IPS DF 4.7 (cell line): ENCODE measurements around the gene SVIL.
"Not testable (repeated sequence)": the region's sequence is repeated elsewhere in the genome, so short reads cannot be mapped to it uniquely, and the experiment has no call there.

Experiments used
- DNase-seq: peaks from one replicate; pipeline ENCODE4 v3.0.0-alpha.2; 2013; ENCODE audit warnings: low spot score; ENCODE audit errors: extremely low read depth

The SVIL gene

DNA sequence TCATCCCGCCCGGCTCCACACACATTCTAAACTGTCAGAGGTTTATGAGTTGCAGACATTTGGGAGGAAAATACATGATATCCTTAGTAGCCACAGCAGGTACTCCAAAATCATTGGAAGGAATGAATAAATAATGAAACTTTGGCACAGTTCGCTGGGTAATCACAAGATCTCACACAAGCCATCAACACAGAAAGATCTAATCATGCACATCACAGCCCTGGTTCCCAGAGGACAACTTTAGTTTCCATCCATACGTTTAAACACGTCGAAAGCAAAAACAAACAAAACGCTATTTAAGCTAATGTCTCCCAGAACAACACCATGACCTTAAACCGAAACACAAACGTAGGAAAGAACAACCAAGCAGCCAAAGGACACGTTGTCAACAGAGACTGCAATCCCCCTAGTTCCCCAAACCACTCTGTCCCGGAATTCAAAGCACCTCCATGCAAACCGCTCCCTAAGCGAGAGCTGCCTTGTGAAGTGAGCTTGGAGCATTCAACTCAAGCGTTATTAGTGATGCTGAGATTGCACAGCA is 12.3 kb downstream of the SVIL start:
- DNase-seq, result no peak

DNA sequence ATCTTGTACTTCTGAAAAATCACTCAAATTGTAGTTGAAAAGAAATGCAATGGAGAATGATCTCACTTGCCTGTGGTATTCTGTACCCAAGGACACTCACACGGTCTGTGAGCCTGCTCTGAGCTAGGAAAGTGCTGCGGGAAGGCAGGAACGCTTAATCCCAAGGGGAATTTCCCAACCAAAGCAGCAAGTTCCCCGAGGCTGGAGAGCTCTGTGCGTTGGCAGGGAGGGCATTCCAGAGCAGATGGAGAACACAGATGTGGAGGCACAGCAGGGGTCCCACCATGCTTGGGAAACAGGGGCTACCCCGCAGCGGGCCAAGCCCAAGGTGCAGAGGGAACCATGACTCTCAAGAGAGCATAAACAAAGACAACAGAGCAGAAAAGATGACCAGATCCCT is 13.6 kb downstream of the SVIL start:
- DNase-seq, result no peak

DNA sequence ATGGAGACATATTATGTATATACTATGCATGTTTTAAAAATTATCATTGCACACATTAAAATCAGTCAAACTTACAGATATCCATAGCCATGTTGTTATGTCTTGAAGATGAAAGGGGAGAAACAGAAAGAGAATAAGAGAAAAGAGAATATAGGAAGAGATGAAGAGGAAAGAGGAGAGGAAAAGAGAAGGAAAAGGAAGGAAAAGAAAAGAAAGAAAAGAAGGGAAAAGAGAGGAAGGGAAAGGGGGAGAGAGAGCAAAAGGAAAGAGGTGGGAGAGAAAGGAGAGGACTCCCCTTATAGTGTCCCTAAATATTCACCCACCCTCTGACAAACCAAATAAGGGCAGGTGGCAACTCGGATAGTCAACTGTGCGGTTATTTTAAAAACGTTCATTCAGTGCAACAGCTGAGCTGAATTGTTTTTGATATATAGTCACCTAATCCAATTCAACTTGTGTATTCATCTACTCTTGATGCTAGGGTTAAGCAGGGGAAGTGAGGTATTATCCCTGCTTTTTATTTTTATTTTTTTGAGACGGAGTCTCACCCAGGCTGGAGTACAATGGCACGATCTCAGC is 14.6 kb downstream of the SVIL start:
- no peak for DNase-seq

DNA sequence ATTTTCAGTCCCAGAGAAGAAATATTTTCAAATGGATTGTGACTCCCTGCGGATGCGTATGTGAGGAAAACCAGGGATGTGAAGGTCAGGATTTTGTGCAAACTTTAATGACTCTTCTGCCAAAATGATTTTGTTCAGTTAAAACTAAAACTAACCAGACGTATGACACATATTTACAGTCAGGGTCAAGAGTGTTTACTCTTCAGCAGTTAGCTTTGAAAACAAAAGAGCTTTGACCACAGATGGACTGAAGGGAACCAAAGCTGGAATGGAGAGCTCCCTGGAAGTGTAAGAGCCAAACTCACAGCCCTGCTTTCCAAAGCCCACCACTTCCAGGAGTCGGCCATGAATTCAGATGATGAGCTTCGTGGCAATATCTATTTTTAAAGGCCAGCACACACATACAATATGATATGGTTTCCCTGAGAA is 15.5 kb downstream of the SVIL start:
- no peak for DNase-seq

DNA sequence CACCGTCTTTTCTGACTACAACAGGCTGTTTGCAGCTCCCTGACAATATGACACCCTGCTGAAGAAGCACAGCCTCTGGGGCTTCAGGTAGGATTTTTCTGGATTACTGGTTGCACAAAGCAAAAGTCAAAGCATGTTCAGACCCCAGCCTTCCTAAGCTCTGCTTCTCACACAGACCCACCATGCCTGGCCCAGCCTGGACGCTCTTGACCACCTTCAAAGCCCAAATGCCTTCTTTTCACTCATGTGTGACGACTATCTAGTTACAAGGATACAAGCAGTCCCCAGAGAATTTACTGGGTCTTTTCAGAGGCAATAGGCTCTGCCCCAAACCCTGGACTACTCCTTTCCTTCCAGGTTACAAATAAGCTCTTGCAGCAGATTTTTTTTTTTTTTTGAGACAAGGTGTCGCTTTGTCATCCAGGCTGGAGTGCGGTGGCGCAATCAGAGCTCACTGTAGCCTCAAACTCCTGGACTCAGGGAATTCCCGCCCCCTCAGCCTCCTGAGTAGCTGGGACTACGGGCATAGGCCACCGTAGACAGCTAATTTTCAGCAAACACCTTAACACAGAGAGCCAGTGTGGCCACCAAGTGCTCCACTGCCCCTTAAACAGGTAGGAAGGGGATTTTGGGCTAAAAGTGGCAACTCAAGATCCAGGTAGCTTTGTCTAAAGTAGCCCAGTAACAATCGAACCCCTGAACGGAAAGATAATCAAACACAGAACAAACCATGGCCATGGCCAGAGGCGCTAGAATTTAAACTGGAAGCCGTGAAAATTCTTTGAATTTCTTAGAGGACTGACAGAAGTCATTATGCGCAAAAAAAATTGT is 16.2 kb downstream of the SVIL start:
- no peak for DNase-seq

DNA sequence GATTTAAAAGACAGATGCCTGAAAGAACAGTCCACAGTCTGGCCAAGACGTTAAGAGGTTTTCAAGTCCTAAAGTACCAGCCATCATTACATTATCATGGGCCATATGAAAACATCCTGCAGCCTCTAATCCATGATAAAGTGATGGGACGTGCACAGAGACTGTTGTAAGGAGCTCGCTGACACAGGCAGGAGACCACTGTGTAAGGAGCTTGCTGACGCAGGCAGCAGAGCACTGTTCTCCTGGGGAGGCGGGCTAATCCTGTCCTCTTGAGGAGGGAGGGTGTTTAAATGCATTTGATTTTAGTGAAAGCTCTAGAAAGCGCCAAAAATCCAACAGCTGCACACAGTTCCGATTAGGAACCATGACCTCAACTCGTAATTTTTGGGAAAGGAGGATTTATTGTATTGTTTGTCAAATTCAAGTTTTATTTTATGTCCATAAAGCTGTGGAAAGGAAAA is 16.9 kb downstream of the SVIL start:
- DNase-seq, result no peak

DNA sequence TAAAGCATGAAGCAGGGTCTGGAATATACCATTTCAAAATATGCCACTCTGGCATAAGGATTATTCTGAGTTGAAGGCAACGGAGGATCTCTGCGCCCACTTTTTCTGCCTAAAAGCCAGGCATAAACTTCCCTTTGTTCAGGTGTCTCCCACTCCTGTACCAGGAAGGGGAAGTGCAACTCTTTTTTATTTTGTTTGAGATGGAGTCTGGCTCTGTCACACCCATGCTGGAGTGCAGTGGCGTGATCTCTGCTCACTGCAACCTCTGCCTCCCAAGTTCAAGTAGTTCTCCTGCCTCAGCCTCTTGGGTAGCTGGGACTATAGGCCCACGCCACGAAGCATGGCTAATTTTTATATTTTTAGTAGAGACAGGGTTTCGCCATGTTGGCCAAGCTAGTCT is 18.2 kb downstream of the SVIL start:
- DNase-seq, result no peak

DNA sequence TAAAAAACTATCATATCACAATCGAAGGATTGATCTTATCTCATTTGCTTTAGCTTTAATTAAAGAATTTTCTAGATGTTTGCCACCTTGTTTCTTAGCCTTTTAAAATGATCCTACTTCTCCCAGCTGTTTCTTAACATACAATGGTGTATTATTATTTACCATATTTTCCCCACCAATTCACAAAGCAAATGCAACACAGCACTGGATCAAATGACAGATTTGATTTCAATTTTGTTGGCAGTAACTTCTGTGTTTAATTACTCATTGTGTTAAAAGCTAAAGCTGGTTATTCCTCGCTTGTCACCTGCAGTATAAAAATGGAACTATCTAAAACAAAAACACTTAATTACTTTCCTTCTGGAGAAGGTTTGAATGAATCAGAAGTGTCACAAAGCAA is 19.6 kb downstream of the SVIL start:
- DNase-seq, result no peak

DNA sequence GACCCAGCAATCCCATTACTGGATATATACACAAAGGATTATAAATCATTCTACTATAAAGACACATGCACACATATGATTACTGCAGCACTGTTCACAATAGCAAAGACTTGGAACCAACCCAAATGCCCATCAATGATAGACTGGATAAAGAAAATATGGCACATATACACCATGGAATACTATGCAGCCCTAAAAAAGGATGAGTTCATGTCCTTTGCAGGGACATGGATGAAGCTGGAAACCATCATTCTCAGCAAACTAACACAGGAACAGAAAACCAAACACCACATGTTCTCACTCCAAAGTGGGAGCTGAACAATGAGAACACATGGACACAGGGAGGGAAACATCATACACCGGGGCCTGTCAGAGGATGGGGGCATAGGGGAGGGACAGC is 20.5 kb downstream of the SVIL start:
- not testable (repeated sequence) for DNase-seq

DNA sequence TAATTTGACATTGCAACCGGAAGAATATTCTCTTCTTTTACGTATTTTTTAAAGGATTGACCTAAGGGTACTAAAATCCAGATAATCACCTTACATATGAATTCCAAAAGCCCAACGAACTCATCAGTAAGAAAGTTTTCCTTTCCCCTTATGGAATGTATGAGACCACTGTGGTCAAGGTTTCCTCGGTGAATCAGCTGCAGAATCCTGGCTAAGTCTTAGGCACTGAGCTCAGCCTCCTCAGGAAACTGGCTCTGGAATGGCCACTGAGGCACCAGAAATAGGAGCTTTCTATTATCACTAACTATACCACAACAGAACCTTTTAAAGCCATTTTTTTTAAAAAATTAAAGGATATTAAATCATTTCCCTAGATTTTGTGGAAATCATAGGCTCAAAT is 21.0 kb downstream of the SVIL start:
- no peak for DNase-seq

DNA sequence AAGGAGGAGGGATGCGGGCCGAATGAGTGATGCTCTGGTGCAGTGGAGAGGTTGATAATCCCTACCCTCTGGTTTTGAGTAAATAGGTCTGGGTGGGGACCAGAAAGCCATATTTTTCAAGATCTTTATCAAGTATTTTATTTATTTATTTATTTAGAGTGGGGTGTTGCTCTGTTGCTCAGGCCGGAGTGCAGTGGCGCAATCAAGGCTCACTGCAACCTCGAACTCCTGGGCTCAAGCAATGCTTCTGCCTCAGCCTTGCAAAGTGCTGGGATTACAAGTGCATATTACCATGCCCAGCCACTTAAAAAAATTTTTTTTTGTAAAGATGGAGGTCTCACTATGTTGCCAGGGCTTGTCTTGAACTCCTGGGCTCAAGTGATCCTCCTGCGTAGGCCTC is 21.6 kb downstream of the SVIL start:
- no peak for DNase-seq

DNA sequence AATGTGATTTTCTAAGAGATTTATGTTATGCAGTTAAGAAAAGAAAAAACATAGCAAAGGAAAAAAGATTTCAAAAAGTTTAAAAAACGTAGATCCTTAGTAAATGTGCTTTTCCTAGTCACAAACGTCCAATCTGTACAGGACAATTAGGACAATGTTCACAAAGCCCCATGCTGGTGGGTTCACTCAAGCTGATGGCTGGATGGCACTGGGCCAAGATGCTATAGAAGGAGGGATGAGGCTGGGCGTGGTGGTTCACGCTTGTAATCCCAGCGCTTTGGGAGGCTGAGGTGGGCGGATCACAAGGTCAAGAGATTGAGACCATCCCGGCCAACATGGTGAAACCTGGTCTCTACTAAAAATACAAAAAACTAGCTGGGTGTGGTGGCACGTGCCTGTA is 22.1 kb downstream of the SVIL start:
- no peak for DNase-seq

DNA sequence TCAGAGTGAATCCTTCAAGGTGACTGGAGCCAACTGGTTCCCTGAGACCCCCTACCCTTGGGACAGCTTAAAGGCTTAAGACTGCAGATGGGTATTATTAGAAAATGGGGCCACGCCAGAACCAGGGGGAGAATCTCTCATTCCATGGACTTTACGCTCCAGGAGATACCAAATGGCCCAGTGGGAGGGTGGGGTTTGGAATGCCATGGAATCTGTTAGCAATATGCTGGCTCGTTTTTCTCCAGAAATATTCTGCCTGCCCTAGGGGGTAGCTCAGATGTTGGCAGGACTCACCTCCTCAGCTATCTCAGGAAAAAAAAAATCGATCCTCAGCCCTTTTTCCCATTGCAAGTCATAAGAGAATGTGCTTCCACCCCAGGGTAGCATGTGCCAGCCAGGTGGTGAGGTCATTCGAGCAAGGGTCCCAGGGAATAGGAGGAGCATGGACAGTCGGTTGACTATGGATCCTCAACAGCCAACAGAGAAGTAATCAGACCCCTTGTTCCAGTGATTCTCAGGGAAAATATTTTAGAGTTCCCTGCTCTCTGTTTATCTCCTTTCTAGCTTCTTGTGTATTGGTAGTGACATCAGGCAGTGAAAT is 22.9 kb downstream of the SVIL start:
- no peak for DNase-seq

DNA sequence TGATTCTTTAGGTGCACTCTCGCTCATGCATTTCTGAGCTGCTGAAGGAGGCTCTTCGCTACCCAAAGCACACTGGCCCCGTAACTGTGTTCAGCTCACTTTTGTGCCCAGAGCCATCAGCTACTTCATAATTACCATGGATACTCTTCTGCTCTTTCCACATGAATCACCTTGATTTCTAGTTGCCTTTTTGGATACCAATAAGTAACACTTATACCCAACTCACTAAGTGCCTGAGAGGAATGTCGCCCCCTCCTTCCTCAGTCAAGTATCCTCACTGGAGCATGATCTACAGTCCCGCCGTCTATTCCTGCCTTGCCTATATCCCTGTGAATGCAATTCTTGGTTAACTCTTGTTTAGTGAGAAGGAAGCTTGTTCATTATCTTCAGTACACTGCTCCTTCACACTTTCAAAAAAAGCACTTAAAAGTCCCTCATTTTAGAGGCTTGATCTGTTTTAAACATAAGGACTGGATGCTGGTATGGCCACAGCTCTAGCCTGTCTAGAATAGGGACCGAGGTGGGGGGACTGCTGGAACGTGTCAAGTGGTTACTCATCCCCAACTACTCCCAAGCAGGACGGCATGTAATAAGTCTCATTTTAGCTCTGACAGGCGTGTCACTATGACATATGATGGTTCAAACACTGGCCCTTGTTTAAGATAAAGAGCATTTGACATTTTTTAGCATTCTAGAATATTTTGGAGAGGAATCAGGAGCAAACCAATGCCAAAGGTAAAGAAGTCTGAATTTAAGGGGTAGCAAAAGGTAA is 23.7 kb downstream of the SVIL start:
- no peak for DNase-seq

DNA sequence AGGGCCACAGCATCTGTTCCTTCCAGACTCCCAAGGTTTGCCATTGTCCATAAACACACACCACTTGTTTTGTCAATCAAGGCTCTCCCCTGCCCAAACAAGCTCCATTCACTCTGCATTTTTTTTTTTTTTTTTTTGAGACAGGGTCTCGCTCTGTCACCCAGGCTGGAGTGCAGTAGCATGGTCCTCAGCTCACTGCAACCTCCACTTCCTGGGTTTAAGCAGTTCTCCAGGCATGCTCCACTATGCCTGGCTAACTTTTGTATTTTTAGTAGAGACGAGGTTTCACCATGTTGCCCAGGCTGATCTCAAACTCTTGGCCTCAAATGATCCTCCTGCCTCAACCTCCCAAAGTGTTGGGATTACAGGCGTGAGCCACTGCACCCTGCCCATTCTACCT is 24.4 kb downstream of the SVIL start:
- not testable (repeated sequence) for DNase-seq

DNA sequence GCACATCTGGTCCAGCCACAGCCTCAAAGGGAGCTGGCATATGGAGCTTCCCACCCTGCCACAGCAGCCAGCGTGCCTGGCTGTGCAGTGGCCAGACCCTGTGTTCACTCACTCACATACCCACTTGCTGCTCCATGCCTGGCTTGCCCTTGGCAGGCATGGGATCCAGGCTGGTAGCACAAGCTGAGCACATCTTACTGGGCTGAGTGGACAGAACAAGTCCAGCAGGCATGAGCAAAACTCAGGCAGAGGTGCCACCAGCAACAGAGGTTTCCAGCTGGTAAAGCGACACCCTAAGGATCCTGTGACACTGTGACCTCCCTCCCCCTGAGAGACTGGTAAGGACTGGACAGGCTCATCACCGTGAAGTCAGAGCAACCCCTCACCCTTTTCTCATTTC is 25.1 kb downstream of the SVIL start:
- no peak for DNase-seq

DNA sequence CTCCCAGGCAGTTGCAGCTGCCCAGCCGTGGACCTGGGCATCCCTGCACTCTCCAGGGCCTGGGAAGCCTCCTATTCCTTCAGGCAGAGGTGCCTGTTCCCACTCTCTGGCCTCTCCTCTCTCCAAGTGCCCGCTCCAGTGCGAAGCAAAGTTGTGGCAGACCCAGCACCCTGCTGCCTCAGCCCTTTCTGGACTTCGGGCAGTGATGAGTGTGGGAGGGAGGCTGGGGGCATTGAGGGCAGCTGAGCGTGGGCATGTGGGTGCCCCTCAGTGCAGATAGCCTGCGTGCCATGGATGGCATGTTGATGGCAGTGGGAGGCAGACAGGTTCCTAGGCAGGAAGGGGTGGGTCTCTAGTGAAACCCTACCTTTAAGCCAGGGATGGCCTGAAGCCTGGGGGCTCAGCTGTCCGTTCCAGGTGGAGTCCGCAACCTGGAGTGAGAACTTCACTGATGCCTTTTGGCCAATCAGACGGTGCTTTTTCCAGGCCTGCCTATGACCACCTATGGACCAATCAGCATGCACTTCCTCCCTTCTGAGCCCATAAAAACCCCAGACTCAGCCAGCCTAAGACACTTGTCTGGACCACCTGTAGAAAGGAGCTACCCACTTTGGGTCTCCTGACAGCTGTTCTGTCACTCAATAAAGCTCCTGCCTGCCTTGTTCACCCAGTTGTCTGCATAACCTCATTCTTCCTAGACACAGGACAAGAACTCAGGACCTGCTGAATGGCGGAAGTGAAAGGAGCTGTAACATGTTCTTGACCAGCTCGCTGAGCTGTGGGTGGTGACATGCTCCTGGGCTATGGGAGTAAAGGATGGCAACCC is 26.1 kb downstream of the SVIL start:
- DNase-seq, result no peak

DNA sequence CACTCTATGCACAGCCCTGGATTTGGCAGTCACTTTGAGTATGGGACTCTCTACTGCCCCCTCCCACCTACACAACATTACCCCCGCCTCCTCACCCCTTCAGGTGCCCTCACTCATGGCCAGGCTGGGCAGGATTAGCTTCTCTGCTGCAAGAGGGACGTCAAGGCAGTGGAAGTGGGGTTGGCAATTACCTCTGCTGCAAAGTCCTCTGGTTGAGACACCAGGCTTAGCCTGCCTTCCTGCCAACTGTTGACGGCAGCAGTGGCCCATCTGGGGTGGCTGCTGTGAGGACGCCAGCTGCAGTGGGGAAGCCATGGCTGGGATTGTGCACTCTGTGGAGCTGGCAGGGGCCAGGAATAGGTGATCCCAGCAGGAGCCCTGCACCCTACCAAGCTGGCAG is 26.7 kb downstream of the SVIL start:
- no peak for DNase-seq

DNA sequence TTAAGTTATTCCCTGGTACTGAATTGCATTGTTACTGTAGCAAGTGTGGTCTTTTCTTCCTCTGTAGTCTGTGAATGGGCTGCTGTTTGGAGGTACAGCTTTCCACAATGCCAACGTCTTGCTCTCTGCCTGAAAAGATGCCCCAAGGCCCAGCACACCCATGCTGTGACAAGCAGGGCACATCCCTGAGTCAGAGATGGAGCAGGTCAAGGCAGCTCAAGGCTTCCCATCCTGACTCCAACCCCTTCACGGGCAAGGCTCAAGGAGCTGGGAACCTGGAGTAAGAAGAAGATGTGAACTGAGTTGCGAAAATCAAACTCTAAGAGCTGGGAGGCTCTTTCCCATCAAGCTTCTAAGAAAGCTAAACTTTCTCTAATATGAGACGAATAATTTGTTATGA is 27.2 kb downstream of the SVIL start:
- DNase-seq, result no peak

DNA sequence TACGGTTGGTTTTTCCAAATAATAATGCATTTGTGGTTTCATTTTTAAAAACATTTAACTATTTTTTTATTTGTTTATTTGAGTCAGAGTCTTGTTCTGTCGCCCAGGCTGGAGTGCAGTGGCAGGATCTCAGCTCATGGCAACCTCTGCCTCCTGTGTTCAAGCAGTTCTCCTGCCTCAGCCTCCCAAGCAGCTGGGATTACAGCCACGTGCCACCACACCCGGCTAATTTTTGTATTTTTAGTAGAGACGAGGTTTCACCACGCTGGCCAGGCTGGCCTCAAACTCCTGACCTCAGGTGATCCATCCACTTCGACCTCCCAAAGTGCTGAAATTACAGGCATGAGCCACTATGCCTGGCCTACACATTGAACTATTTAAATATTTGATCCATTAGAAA is 28.1 kb downstream of the SVIL start:
- DNase-seq, result not testable (repeated sequence)

DNA sequence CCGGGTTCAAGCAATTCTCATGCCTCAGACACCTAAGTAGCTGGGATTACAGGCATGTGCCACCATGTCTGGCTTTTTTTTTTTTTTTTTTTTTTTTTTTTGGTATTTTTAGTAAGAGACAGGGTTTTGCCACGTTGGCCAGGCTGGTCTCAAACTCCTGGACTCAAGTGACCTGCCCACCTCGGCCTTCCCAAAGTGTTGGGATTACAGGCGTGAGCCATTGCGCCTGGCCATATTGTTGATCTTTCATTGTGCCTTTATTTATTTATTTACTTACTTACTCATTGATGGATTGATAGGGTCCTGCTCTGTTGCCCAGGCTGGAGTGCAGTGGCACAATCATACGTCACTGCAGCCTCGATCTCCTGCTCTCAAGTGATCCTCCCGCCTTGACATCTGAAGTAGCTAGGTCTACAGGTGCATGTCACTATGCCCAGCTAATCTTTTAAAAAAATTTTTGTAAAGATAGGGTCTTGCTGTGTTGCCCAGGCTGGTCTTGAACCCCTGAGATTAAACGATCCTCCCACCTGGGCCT is 30.4 kb downstream of the SVIL start:
- no peak for DNase-seq
